Right atrium auricular region (tissue), 2 donors: ENCODE data around the gene TYROBP. TPM values are rescaled to one million over a fixed set of nuclear protein-coding genes. Genes with fewer than 3 reads are reported as not detected.

Experiments used
- DNase-seq: peaks from one replicate; pipeline ENCODE4 v3.0.0-alpha.2; 2019; ENCODE audit warnings: low spot score
- H3K27ac ChIP-seq, 2 donors: fragments of 200-600 bp; sonication (generic); 1 replicate in 1 of 2; 2 replicates in 1 of 2; pipeline ENCODE4 v1.5.1; 2016 to 2019
- H3K27me3 ChIP-seq, 2 donors: fragments of 200-600 bp; sonication (generic); one replicate each; pipeline versions ENCODE4 v1.5.1 to v1.6.0; 2017 to 2019
- H3K36me3 ChIP-seq: fragments of 200-600 bp; sonication (generic); one replicate; pipeline ENCODE4 v1.5.1; 2016
- H3K4me1 ChIP-seq, 2 donors: fragments of 200-600 bp; sonication (generic); one replicate each; pipeline versions ENCODE4 v1.5.1 to v1.6.0; 2017 to 2019
- H3K4me3 ChIP-seq, 2 donors: fragments of 200-600 bp; sonication (generic); 1 replicate in 1 of 2; 2 replicates in 1 of 2; pipeline ENCODE4 v1.5.1; 2017 to 2019; ENCODE audit warnings: mild to moderate bottlenecking in 1 of 2, moderate library complexity in 1 of 2
- H3K9me3 ChIP-seq, 2 donors: fragments of 200-600 bp; sonication (generic); one replicate each; pipeline ENCODE4 v1.5.1; 2019
- total RNA-seq, 2 donors: library from RNA; depleted of rRNA; stranded (reverse); fragments of >200 nt; gene quantifications; one replicate each; pipeline ENCODE4 v1.1.0, GENCODE V29; 2016
- TF ChIP-seq, protein P1 (sequence below), 2 donors: fragments of 200-600 bp; sonication (generic); IDR thresholded peaks; one replicate each; pipeline ENCODE4 v1.5.1; 2019; ENCODE audit warnings: antibody characterized with exemption in 2 of 2

The TYROBP gene
- total RNA-seq, 2 donors from 2014 or later, result 26.1 to 85.4 TPM

DNA sequence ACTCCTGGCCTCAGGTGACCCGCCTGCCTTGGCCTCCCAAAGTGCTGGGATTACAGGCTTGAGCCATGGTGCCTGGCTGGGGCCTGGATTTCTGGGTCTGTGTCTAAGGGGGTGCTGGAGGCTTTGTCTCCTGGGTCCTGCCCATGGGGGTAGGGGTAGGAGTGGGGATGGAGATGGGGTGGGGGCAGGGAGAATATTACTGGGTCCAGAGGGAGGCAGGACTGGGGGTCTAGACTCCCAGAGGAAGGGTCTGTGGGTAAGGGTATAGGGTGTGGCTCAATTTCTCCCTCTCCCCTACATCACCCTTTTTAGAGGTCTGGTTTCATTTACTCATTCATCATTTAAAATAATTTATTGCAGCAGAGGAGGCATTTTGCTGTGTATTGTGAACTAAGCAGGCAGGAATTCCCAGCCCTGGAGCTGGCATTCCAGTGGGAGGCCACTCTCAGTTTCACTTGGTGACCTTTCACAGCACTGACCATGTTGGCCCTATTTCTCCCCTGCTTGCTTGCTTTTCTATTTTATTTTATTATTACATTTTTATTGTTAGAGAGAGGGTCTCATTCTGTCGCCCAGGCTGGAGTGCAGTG is 6.9 kb downstream of the TYROBP start:
- Histone ChIP-seq H3K9me3 (no peaks in the 10 kb centered on the region), H3K4me1 (peaks cover 0 to 25% of the 10 kb centered on the region in 2 donors), H3K27ac (peak overlapping the region; percentile 78 to 85), H3K36me3 (peaks cover 11% of the 10 kb centered on the region), H3K27me3 (no peaks in the 10 kb centered on the region), H3K4me3 (peak overlapping the region in 1 of 2 donors; percentile 75)
- TF ChIP-seq, protein P1, sequence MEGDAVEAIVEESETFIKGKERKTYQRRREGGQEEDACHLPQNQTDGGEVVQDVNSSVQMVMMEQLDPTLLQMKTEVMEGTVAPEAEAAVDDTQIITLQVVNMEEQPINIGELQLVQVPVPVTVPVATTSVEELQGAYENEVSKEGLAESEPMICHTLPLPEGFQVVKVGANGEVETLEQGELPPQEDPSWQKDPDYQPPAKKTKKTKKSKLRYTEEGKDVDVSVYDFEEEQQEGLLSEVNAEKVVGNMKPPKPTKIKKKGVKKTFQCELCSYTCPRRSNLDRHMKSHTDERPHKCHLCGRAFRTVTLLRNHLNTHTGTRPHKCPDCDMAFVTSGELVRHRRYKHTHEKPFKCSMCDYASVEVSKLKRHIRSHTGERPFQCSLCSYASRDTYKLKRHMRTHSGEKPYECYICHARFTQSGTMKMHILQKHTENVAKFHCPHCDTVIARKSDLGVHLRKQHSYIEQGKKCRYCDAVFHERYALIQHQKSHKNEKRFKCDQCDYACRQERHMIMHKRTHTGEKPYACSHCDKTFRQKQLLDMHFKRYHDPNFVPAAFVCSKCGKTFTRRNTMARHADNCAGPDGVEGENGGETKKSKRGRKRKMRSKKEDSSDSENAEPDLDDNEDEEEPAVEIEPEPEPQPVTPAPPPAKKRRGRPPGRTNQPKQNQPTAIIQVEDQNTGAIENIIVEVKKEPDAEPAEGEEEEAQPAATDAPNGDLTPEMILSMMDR (IDR thresholded peaks at IDR 0.05), result no peak
- no peak for DNase-seq

DNA sequence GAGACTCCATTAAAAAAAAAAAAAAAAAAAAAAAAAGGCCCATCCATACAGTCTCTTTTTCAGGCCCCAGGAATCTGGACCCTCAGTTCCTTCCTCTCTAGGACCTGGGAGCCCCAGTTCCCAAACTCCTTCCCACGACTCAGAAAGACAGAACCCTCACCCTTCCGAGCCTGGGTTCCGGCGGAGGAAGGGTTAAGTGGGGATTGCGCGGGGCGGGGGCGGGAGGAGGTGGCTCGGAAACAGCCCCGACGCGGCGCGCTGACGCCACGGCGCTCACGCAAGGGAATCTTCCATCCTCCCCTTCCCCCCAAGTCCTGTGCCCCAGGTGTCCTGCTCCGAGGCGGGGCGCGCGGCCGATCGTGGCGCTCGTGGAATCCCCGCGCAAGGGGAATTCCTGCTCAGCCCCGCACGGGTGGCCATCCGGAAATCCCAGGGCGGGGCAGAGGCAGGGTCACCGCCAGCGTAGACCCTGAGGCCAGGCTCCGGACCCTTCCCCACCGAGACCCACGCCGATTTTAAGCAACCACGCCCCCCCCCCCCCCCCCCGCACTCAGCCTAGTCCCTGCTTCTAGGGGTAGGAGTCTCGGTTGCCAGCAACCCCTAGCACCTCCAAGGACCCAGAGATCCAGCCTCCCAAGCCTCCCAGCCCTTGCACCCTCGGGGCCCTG is 8.4 kb downstream of the TYROBP start:
- H3K9me3 ChIP-seq, result no peaks in the 10 kb centered on the region
- DNase-seq, result peak; percentile 70
- H3K27ac ChIP-seq, result peak overlapping the region; percentile 78 to 85
- H3K4me1 ChIP-seq, result peaks cover 0 to 25% of the 10 kb centered on the region in 2 donors
- TF ChIP-seq, protein P1 (IDR thresholded peaks at IDR 0.05), result no peak
- H3K4me3 ChIP-seq, result peak overlapping the region; percentile 68 to 75
- H3K27me3 ChIP-seq, result no peaks in the 10 kb centered on the region
- peaks cover 25% of the 10 kb centered on the region for H3K36me3 ChIP-seq

DNA sequence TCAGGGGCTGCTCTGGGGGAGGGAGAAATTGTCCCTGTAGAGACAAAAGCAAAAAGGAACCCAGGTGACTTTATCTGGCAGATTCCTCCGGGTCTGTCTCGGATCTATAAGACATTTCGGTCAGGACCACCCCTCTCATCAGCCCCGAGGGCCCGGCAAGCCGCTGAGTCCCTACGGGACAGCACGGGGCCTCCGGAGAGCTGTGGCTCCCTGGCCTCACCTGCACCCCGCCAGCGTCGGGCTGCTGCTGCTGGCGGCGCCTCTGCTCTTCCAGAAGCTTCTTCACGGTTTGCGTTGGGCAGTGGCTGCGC is 9.6 kb downstream of the TYROBP start:
- peak overlapping the region; percentile 78 to 85 for H3K27ac ChIP-seq
- TF ChIP-seq, protein P1 (IDR thresholded peaks at IDR 0.05), result no peak
- H3K27me3 ChIP-seq, result no peaks in the 10 kb centered on the region
- peak overlapping the region; percentile 68 to 75 for H3K4me3 ChIP-seq
- H3K9me3 ChIP-seq, result no peaks in the 10 kb centered on the region
- H3K36me3 ChIP-seq, result peaks cover 25% of the 10 kb centered on the region
- H3K4me1 ChIP-seq, result peaks cover 0 to 25% of the 10 kb centered on the region in 2 donors
- no peak for DNase-seq

DNA sequence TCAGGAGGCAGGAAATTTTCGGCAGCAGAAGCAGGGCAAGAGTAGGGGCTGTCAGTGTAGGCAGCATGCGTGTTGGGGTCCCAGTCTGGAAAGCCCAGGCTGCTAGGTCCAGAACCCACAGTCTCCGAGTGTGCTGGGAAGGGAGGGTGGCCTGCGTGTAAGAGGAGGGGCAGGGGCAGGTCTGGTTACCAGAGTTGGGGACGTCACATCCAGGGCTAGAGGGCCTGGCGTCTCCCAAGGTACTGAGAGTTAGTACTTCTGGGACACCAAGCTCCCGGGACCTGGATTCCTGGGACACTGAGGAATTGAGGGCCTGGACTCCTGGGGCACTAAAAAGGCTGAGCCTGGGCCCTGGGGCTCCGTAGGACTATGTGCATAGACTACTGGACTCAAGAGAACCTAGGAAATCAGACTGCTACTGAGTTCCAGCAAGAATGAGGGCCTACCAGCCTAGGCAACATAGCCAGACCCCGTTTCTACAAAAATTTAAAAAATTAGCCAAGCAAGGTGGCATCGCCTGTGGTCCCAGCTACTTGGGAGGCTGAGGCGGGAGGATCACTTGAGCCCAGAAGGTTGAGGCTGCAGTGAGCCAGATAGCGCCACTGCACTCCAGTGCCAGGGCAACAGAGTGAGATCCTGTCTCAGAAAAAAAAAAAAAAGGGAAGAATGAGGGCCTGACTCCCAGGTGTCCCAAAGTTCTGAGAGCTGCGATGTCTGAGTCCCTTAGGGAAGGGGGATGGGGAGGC is 10.2 kb downstream of the TYROBP start:
- Histone ChIP-seq H3K4me1 (peaks cover 0 to 25% of the 10 kb centered on the region in 2 donors), H3K27ac (peak overlapping the region; percentile 78 to 85), H3K4me3 (peak overlapping the region in 1 of 2 donors; percentile 75), H3K27me3 (no peaks in the 10 kb centered on the region), H3K36me3 (peaks cover 25% of the 10 kb centered on the region), H3K9me3 (no peaks in the 10 kb centered on the region)
- TF ChIP-seq, protein P1 (IDR thresholded peaks at IDR 0.05), result no peak
- DNase-seq, result no peak

DNA sequence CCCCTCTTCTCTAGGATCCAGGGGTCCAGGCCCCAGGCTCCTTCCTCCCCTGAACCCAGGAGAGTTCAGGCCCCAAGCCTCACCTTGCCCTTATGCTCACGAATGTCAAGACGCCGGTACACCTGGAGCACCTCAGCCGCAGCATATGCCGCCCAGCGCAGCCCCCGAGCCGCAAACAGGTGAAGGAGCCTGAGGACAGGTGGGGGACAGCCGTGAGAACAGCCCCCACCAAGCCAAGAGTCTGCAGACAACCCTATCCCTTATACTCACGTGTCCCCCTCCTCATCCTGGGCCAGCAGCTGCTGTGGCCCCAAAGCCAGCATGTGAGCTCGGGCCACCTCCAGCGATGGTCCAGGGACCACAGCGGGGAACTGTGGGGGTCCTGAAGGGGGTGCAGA is 11.5 kb downstream of the TYROBP start:
- H3K4me1 ChIP-seq, result peaks cover 0 to 25% of the 10 kb centered on the region in 2 donors
- no peaks in the 10 kb centered on the region for H3K27me3 ChIP-seq
- no peak overlapping the region for H3K4me3 ChIP-seq
- TF ChIP-seq, protein P1 (IDR thresholded peaks at IDR 0.05), result no peak
- H3K36me3 ChIP-seq, result peaks cover 25% of the 10 kb centered on the region
- no peak for DNase-seq
- H3K27ac ChIP-seq, result no peak overlapping the region
- H3K9me3 ChIP-seq, result no peaks in the 10 kb centered on the region
